ENCODE measurements around the gene ST7. TPM values are rescaled to one million over a fixed set of nuclear protein-coding genes. Genes with fewer than 3 reads are reported as not detected.

The ST7 gene
- total and polyA plus RNA-seq, 2 of the 13 experiments (the other 11 are each of a cell fraction or from before 2014, with no cell fraction given), result 17.3 to 23.5 TPM

DNA sequence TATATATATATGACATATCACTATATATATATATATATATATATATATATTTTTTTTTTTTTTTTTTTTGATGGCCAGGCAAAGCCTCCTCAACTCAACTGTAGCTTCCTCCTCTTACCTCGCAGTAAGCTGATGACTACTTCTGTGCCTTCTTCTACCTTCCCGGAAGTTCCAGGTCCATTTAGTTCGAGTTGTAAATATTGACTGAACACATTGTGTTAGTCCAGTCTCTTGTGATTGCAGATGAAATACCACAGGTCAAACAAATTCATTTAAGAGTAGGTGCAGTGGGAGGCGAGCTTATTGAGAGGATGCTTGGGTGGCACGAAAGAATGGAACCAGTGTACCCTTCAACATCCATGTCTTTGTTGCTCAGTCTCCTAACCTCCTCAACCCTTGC, 144.6 kb downstream of the ST7 start (continued):
- TF ChIP-seq ZNF33A (CRISPR knock-in tag; IDR thresholded peaks at IDR 0.05; ENCODE audit: borderline replicate concordance), result no peak
- TF ChIP-seq SCMH1 (CRISPR knock-in tag; IDR thresholded peaks at IDR 0.05; ENCODE audit: borderline replicate concordance), result no peak
- TF ChIP-seq IKZF1 (IDR thresholded peaks at IDR 0.05), result no peak
- TF ChIP-seq ZNF879 (CRISPR knock-in tag; IDR thresholded peaks at IDR 0.05), result no peak
- peak; percentile 66; the same call in 1 of the 2 replicates for TF ChIP-seq NR2F6 (IDR thresholded peaks at IDR 0.05)
- TF ChIP-seq NR2F6 (CRISPR knock-in tag; IDR thresholded peaks at IDR 0.05), result peak; percentile 45; the same call in 1 of the 2 replicates
- no peak for TF ChIP-seq ZNF768 (CRISPR knock-in tag; IDR thresholded peaks at IDR 0.05)
- TF ChIP-seq ZNF296 (CRISPR knock-in tag; conservative IDR thresholded peaks at IDR 0.05), result no peak

DNA sequence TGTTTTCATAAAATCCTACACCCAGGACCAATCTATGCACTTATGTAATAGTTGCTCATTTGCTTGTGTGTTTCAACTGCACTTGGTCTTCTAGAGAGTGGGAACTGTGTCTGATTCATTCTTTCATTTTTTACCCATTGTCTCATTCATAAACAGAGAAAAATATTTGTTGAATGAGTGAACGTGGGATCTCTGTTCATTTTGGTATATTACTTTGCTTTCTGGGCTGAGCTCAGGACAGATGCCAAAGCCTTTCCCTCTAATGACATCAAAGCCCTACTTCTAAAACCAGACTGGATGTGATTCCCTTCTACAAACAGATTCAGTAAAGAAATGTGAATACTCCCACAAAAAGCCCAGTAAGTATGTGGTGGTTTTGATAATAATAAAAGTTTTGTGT, 145.2 kb downstream of the ST7 start:
- ChIA-PET CTCF (ENCODE audit: low intra/inter-chr PET ratio, low total read pairs) (no interaction called here), POLR2A (no interaction called here)
- 100% methylated on average over 1 of the region's 1 CpG for WGBS (ENCODE audit: low lambda C conversion rate)
- in situ Hi-C loops (cut with HindIII; ENCODE audit: extremely low pct_ligation_motif_present, low pct_unique_long_range_greater_than_20kb), result no loop called here
- TF ChIP-seq IKZF4 (CRISPR knock-in tag; IDR thresholded peaks at IDR 0.05; ENCODE audit: borderline replicate concordance, low read depth, not compliant biosample characterization), result no peak
- Histone ChIP-seq H3K9me3 (ENCODE audit: low read length) (no peaks in the 10 kb centered on the region), H3K27ac (ENCODE audit: extremely low read length, insufficient read depth, low read length) (no peak overlapping the region), H3K36me3 (replicated peaks in 1 of 2; ENCODE audit: control insufficient read depth in 1 of 2, insufficient read depth in 2 of 2, low read length in 2 of 2) (no peaks in the 10 kb centered on the region), H3K4me1 (ENCODE audit: insufficient read depth, low read length) (peaks cover 12% of the 10 kb centered on the region), H3K4me2 (ENCODE audit: low read depth, low read length) (no peak overlapping the region), H3K4me3 (replicated peaks in 1 of 3; ENCODE audit: insufficient read depth in 1 of 3, low read depth in 2 of 3, low read length in 3 of 3) (no peak overlapping the region), H2AFZ (ENCODE audit: low read length) (no peak overlapping the region), H4K20me1 (ENCODE audit: insufficient read depth, low read length) (no peaks in the 10 kb centered on the region), H3K79me2 (ENCODE audit: insufficient read depth, low read length) (no peaks in the 10 kb centered on the region), H3K27me3 (ENCODE audit: control insufficient read depth in 1 of 2, insufficient read depth in 2 of 2, low read length in 2 of 2) (no peaks in the 10 kb centered on the region), H3K9ac (ENCODE audit: insufficient read depth, low read depth, low read length) (no peak overlapping the region)
- no peak for ATAC-seq
- intact Hi-C loops (cut with micrococcal nuclease; ENCODE audit: unreplicated experiment), result no loop called here
- no peak for FAIRE-seq
- no TSS peak for BruUV-seq (replicated peaks)
- no peak for DNase-seq (ENCODE audit: low spot score)

DNA sequence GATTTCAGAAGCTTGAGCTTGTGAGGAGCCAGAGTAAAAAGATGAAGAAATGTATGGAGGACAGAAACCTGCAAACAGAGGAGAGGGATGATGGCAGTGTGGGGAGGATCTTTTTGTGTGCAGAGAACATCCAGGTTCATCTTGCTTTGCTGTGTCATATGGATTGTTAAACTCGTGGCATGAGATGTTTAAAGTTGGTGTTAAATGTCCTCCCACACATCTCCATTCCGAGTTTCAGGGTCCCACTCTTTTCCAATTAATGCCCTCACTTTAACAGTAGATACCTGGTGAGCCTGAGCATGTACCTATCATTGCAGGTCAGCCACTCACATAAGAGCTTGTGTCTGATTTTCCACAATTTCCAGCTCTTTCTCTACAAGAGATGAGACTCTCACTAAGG, 147.7 kb downstream of the ST7 start:
- ChIA-PET CTCF (ENCODE audit: low intra/inter-chr PET ratio, low total read pairs) (no interaction called here), POLR2A (no interaction called here)
- H2AFZ ChIP-seq (ENCODE audit: low read length), result no peak overlapping the region
- H3K4me3 ChIP-seq (replicated peaks in 1 of 3; ENCODE audit: insufficient read depth in 1 of 3, low read depth in 2 of 3, low read length in 3 of 3), result no peak overlapping the region
- no peak for ATAC-seq
- BruUV-seq (replicated peaks), result no TSS peak
- no peak overlapping the region for H3K27ac ChIP-seq (ENCODE audit: extremely low read length, insufficient read depth, low read length)
- intact Hi-C loops (cut with micrococcal nuclease; ENCODE audit: unreplicated experiment) (no loop called here), in situ Hi-C loops (cut with HindIII; ENCODE audit: extremely low pct_ligation_motif_present, low pct_unique_long_range_greater_than_20kb) (no loop called here)
- no peaks in the 10 kb centered on the region for H3K9me3 ChIP-seq (ENCODE audit: low read length)
- H4K20me1 ChIP-seq (ENCODE audit: insufficient read depth, low read length), result no peaks in the 10 kb centered on the region
- H3K27me3 ChIP-seq (ENCODE audit: control insufficient read depth in 1 of 2, insufficient read depth in 2 of 2, low read length in 2 of 2), result no peaks in the 10 kb centered on the region
- no peak overlapping the region for H3K4me2 ChIP-seq (ENCODE audit: low read depth, low read length)
- H3K36me3 ChIP-seq (replicated peaks in 1 of 2; ENCODE audit: control insufficient read depth in 1 of 2, insufficient read depth in 2 of 2, low read length in 2 of 2), result no peaks in the 10 kb centered on the region
- peaks cover 12% of the 10 kb centered on the region for H3K4me1 ChIP-seq (ENCODE audit: insufficient read depth, low read length)
- no peak overlapping the region for H3K9ac ChIP-seq (ENCODE audit: insufficient read depth, low read depth, low read length)
- no peaks in the 10 kb centered on the region for H3K79me2 ChIP-seq (ENCODE audit: insufficient read depth, low read length)
- FAIRE-seq, result no peak
- WGBS (ENCODE audit: low lambda C conversion rate), result 85% methylated on average over 2 of the region's 2 CpGs
- DNase-seq (ENCODE audit: low spot score), result no peak
- TF ChIP-seq ZNF607 (CRISPR knock-in tag; IDR thresholded peaks at IDR 0.05; ENCODE audit: borderline replicate concordance), result no peak
- TF ChIP-seq, protein P1, sequence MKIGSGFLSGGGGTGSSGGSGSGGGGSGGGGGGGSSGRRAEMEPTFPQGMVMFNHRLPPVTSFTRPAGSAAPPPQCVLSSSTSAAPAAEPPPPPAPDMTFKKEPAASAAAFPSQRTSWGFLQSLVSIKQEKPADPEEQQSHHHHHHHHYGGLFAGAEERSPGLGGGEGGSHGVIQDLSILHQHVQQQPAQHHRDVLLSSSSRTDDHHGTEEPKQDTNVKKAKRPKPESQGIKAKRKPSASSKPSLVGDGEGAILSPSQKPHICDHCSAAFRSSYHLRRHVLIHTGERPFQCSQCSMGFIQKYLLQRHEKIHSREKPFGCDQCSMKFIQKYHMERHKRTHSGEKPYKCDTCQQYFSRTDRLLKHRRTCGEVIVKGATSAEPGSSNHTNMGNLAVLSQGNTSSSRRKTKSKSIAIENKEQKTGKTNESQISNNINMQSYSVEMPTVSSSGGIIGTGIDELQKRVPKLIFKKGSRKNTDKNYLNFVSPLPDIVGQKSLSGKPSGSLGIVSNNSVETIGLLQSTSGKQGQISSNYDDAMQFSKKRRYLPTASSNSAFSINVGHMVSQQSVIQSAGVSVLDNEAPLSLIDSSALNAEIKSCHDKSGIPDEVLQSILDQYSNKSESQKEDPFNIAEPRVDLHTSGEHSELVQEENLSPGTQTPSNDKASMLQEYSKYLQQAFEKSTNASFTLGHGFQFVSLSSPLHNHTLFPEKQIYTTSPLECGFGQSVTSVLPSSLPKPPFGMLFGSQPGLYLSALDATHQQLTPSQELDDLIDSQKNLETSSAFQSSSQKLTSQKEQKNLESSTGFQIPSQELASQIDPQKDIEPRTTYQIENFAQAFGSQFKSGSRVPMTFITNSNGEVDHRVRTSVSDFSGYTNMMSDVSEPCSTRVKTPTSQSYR (CRISPR knock-in tag; IDR thresholded peaks at IDR 0.05; ENCODE audit: borderline replicate concordance), result no peak
- no peak for TF ChIP-seq MED13 (CRISPR knock-in tag; IDR thresholded peaks at IDR 0.05)
- TF ChIP-seq SUZ12 (IDR thresholded peaks at IDR 0.05; ENCODE audit: low read depth, low read length), result no peak
- TF ChIP-seq, protein P2, sequence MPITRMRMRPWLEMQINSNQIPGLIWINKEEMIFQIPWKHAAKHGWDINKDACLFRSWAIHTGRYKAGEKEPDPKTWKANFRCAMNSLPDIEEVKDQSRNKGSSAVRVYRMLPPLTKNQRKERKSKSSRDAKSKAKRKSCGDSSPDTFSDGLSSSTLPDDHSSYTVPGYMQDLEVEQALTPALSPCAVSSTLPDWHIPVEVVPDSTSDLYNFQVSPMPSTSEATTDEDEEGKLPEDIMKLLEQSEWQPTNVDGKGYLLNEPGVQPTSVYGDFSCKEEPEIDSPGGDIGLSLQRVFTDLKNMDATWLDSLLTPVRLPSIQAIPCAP (CRISPR knock-in tag; IDR thresholded peaks at IDR 0.05; ENCODE audit: low read depth), result no peak
- no peak for TF ChIP-seq ZNF562 (CRISPR knock-in tag; IDR thresholded peaks at IDR 0.05; ENCODE audit: borderline replicate concordance)
- TF ChIP-seq CBFB (CRISPR knock-in tag; IDR thresholded peaks at IDR 0.05), result no peak
- no peak for TF ChIP-seq SIX1 (CRISPR knock-in tag; IDR thresholded peaks at IDR 0.05; ENCODE audit: borderline replicate concordance)
